Stimulated activated CD4-positive, alpha-beta T cell treated with anti-CD3 and anti-CD28 coated beads, Interleukin-2, amount 100 ng/mL, for 48 hours (primary cell): ENCODE results near the gene MYADML2.
"Not testable (repeated sequence)": the region's sequence is repeated elsewhere in the genome, so short reads cannot be mapped to it uniquely, and the experiment has no call there.

Experiments used
- DNase-seq, 2 donors: peaks; one replicate each; pipeline ENCODE4 v3.0.0-alpha.2; 2020

MYADML2 gene, protein sequence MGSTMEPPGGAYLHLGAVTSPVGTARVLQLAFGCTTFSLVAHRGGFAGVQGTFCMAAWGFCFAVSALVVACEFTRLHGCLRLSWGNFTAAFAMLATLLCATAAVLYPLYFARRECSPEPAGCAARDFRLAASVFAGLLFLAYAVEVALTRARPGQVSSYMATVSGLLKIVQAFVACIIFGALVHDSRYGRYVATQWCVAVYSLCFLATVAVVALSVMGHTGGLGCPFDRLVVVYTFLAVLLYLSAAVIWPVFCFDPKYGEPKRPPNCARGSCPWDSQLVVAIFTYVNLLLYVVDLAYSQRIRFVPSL

DNA sequence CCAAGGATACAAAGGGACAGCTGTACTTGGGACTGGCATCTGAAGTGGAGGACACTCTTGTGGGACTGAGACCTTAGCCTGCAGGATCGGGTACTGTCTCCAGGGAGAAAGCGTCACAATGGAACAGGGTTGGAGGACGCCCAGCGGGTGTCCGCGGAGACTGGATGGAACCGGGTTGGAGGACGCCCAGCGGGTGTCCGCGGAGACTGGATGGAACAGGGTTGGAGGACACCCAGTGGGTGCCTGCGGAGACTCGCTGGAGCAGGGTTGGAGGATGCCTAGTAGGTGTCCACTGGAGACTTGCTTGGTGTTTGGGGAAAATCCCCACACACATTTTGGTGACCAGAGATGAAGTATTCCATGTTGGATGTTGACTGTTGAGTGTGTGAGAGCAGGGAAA, at the start of gene MYADML2:
Gene MYADML2, minus strand, starts transcription at position 45 of the 400 bp plus-strand sequence. CDS start 5,492 bp downstream, outside the sequence.
- no peak for DNase-seq

DNA sequence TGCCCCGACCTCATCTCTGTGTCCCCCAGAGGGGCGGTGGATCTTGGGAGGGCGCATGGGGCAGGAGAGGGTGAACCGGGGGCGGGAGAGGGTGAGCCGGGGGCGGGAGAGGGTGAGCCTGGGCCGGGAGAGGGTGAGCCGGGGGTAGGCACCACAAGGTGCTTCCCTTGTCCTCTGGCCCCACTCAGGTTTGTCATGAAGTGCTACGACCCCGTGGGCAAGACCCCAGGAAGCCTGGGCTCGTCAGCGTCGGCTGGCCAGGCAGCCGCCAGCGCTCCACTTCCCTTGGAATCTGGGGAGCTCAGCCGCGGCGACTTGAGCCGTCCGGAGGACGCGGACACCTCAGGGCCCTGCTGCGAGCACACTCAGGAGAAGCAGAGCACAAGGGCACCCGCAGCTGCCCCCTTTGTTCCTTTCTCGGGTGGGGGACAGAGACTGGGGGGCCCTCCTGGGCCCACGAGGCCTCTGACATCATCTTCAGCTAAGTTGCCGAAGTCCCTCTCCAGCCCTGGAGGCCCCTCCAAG, 49.3 kb upstream of the MYADML2 start:
- no peak for DNase-seq

DNA sequence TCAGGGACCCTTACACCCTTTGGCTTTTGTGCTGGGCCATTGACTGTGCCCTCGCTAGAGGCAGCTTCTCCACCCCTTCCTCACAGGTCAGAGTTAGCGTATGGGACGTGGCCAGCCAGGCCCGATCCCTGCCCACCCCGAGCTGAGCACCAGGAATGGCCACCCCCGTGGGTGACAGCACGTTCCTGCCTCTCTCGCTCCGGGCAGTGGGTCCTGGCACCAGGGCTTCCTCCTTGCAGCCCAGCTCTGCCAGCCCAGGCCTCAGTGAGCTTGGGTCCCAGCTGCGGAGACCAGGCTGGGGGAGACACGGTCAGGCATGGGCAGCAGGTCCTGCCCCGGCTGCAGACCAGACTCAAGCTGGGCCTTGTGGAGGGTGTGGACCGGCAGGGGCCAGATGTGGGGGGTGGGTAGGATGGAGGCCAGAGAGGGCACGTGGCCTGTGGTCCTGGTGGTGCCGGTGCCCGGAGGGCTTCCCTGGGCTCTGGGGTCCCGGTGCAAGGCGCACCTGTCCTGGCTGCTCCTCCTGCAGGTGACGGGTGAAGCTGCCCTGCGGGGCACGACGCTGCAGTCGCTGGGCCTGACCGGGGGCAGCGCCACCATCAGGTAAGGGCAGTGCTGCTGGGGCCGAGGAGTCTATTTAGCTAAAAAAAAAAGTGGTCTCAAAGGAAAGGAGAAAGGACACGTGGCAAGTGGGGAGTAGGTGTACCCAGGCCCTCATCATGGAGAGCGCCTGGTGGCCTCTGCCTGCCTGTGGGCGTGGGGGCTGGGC, 48.6 kb upstream of the MYADML2 start:
- no peak for DNase-seq

DNA sequence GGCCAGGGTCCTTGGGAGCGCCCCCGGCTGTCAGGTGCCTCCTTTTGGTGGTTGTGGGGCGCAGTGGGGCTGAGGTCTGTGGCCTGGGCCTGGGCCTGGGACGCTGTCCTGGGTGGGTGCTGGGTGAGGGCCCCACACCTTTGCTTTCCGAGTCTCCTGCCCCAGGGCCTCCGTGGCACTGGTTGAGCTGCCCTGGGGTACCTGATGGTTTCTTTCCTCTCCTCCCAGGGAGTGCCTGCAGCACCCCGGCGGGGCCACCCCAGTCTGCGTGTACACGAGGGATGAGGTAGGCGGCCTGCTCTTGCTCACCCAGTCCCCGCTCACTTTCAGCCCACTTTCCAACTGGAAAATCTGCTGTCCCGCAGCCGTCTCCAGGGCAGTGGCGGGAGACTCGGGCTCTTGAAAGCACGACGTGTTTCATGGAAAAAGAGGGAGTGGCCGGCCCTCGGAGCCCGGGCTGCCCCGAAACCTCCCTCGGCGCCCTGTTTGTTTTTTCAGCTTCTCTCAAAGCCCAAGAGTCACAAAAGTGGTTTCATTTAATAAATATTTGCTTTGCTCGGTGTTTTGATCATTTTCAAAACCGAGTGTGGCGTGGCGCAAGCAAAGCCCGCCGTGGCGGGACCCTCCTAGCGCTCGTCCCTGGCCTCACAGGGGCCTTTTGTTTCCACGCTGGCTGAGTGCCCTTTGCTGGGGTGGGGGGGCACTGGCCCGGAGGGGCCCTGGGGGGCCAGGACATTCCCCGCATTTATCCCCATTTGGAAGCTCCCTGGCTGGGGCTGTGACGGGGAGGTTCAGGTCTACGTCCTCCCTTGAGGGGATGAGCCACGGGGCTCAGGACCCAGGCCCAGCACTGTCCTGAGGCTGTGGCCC, 47.8 kb upstream of the MYADML2 start:
- no peak for DNase-seq

DNA sequence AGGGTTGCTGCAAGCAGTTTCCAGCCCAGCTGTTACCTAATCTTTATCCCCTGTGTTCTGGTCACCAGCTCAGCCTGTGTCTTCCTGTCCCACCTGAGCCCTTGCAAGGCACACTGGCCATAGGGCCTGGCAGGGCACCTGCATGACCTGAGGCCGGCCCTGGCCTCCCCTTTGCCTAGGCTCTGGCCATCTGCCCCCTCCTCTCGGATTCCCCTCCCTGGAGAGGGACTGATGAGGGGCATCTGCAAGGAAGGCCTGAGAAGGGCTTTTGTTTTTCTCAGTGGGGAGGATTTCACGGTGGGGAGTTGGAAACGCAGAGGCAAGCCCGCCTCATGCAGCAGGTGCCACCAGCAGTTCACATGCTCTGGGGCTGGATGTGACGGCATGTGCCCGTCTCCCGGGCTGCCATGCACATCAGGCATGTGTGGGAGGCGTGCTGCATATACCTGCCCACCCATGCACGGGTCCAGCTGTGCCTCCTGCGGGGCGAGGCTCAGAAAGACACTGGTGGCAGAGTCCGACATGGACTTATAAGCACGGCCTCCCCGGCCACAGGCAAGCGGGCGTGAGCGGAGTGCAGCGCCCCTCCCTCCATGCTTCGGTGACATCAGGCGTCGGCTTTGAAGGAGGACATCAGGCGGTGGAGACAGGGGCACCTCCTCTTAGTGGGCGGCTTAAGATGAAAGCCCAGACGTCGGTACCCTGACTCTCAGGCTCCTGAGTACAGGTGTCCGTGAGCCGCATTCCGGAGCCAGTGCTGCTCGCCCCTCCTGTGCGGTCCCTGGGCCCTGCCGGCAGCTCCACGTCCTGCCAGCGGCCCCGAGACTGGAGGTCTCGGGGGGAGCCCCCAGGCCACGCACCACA, 46.9 kb upstream of the MYADML2 start:
- DNase-seq = no peak

DNA sequence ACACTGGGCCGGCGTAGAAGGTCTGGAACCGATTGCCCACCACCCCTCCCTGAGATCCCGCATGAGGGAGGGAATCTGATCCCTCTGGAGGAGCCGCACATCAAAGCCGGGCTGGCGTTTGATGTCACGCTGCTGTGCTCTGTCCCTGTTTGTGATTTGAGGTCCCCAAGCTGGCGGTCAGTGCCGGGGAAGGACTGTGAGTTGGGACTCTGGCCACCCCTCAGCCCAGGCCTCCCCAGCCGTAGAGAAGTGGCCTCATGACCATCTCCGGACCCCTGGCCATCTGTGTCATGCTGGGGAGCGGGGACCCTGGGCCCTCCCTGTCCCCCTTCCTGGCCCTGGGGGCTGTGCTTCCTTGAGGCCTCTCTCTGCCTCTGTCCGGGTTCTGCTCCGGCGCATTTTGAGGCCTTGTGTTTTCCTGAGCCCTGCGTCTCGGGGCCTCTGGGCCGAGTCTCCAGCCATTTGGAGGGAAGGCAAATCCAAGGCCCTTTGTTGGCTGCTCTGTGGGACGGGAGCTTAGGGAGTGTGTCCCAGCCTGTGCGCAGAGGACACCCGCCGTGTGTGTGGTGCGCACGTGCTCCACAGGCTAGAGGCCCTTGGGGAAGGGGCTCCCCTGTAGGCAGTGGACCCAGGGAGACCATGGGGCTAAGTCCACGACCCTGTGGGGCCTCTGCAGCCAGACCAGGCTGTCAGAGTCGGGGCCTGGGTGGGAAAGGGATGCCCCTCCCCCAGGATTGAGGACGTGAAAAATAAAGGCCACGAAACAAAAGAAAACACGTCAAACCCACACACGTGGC, 45.5 kb upstream of the MYADML2 start:
- DNase-seq = no peak

DNA sequence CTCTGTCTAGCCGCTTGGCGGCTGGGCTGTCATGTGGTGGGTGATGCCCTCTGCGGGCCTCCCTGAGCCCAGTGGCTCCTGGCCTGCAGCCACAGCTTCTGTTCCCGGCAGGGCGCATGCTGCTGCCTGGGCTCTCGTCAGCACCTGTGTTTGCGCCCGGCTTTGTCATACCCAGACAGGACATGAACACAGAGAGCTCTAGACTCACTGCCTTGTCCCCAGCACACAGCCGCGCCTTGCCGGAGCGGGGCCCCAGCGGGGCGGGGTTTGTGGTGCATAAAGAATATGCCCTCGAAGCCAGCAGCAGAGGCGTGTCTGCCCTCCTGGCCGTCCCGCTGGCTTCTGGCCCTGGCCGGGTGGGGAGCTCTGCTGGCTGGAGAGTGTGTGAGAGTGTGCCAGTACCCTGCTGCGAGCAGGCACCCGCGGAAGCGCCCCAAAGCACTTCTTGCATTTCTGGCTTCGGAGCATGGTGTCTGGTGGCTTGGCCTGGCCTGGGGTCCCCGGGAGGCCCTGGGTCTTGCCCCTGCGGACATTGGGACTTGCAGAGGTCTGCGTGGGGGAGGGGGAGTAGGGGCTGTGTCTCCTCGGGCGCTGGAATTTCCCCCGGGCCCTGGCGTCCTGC, 44.8 kb upstream of the MYADML2 start:
- DNase-seq = no peak

DNA sequence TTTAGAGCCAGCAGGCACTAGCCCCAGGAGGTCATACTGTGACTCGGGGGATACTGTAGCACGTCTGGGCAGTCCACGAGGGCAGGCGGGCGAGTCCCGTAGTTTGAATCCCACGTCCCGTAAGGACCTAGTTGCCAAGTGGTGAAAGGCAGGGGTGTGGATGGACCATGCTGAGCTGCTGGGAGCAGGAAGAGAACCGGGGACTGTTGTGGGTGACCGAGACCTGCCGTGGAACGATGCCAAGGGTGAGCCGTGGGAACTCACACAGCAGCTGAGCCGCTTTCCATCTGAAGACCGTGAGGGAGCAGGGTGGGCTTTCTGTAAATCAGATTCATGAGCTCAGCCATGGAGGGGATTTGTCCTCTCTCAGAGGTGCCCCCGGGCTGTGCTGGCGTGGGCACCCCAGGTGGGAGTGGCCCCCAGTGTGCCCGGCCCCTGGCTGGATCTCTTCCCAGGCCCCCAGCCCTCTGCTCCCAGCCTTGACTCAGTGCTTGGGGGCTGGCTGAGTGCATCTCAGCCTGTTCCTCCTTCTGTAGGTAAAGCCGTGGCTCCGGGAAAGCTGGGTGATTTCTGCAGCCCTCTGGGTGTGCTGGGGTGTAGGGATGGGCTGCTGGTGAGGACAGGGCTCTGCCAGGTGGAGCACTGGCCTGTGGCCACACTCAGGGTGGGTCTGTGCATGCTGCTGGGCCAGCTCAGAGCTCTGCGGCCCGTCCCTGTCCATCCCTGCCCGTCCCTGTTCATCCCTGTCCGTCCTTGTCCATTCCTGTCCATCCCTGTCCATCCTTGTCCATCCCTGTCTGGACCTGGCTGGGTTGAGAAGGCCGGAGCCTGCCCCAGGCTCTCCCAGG, 44.0 kb upstream of the MYADML2 start:
- DNase-seq = no peak

DNA sequence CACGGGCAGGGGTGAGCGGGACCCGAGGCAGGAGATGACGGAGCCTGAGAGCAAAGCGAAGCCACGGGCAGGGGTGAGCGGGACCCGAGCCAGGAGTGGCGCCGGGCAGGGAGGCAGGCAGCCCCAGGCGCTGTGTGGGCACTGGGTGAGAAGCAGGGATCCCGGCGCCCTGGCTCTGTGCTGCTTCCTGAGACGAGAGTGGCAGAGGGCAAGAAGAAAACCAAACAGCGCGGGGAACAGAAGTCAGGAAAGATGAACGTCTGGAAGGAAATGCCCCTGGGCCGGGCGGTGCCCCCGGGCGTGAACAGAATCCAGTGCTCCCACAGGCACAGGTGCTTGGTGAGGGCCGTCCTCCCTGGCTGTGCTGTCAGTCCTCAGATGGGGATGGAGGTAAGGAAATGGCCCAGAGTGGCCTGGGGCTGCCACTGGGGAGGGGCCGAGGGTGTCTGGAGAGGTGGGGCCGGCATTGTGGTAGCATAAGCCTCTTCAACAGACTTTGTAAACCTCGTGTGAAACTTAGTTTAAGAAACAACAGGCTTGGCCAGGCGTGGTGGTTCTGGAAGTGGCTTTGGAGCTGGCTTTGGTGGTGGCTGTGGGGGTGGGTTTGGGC, 40.2 kb upstream of the MYADML2 start:
- no peak for DNase-seq

DNA sequence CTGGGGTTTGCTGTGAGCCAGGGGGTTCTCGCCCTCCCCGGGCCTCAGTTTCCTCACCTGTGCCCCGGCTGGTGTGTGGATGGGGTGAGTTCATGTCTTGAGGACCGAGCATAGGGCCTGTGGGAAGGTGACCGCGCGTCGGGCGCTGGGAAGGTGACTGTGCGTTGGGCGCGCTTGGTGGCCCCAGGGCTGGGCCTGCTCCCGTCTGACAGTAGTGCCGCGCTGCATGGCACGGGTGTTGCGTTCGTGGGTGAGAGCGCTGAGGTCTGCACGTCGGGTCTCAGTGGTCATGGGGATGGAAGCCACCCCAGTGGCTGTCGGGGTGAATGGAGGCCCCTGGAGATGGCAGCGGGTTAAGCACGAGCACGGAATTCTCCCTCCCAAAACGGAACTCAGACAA, 39.6 kb upstream of the MYADML2 start:
- no peak for DNase-seq

DNA sequence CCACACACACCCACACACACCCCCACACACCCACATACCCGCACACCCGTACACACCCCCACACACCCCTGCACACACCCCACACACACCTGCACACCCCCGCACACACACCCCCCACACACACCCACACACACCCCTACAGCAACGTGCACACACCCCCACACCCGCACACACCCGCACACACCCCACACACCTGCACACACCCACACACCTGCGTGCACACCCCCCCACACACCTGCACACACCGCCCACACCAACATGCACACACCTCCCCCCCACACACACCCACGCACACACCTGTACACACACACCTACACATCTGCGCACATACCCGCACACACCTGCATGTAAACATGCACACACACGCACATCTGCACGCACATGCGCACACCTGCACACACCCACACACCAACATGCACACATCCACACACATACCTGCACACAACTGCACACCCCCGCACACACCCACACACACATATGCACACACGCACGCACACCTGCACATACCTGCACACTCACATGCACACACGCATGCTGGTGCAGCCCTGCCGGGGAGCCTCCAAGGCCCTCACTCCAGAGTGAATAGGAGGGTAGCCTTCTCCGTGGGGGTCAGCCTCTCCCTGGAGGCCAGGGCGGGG, 37.9 kb upstream of the MYADML2 start:
- DNase-seq = no peak

DNA sequence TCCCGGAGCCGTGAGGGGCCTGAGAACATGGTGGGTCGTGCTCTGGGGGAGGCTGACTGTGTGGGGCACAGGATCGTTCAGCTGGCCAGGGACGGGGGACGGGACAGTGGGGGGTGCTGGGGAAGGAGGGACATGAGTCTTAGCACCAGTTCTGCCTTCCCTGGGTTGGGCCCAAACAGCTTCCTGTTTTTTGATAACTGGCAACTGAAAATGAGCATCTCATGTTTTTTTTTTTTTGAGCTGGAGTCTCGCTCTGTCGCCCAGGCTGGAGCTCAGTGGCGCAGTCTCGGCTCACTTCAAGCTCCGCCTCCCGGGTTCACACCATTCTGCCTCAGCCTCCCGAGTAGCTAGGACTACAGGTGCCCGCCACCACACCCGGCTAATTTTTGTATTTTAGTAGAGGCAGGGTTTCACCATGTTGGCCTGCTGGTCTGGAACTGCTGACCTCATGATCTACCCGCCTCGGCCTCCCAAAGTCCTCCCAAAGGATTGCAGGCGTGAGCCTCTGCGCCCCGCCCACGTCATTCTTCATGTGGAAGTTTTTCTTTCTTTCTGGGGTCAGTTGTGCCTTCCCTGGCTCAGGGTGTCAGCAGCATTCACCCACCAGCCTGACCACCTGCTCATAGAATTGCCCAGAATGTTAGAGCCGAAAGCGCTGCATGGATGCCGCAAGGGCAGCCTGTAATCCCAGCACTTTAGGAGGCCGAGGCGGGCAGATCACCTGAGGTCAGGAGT, 36.8 kb upstream of the MYADML2 start:
- DNase-seq = no peak

DNA sequence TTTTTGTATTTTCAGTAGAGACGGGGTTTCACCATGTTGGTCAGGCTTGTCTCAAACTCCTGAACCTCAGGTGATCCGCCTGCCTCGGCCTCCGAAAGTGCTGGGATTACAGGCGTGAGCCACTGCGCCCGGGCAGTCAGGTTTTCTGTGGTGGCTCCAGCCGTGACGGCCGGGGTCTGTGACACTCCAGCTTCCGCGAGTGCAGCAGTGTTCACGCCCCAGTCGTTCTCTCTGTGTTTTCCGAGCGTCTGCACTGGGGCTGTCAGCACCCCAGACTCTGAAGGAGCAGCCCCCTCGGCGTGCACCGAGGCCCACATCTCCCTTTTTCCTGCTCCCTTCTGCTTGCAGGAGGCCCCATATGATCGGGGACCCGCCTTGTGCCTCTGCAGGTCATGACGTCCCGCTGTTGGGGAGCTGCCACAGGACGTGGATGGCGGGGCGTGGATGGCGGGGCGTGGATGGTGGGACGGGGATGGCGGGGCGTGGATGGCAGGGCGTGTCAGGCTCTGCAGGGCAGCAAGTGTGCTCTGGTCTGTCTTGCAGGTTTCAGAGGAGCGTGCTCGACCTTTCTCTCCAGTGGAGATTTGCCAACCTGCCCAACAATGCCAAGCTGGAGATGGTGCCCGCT, 36.1 kb upstream of the MYADML2 start:
- DNase-seq = no peak

DNA sequence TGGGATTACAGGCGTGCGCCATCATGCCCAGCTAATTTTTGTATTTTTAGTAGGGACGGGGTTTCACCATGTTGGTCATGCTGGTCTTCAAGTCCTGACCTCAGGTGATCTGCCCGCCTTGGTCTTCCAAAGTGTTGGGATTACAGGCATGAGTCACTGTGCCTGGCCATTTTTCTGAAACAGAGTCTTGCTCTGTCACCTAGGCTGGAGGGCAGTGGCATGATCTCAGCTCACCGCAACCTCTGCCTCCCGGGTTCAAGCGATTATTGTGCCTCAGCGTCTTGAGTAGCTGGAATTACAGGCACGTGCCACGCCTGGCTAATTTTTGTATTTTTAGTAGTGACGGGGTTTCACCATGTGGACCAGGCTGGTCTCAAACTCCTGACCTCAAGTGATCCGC, 34.5 kb upstream of the MYADML2 start:
- not testable (repeated sequence) for DNase-seq

DNA sequence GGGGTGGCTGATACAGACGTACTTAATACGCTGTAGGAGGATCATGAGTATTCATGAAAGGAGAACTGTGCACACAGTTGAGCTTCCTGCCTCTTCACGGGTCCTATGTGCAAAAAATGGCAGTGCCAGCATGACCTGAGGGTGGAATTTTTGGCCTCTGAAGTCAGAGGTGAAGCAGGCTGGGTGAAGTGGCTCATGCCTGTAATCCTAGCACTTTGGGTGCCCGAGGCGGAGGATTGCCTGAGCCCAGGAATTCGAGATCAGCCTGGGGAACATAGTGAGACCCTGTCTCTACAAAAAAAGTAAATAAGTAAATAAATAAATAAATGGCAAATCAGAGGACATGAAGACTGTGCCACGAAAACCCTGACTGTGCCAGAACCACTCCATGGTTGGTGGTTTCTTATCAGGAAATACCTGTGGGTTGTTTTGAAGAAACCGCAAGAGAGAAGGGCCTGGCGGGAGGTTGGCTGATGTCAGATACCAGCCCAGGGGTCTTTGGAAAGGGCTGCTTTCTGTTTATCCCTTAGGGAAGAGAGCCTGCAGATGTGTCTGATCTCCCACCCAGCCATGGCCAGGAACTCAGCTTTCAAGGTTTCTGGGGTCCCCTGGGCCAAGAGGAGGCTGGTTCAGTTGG, 33.8 kb upstream of the MYADML2 start:
- no peak for DNase-seq

DNA sequence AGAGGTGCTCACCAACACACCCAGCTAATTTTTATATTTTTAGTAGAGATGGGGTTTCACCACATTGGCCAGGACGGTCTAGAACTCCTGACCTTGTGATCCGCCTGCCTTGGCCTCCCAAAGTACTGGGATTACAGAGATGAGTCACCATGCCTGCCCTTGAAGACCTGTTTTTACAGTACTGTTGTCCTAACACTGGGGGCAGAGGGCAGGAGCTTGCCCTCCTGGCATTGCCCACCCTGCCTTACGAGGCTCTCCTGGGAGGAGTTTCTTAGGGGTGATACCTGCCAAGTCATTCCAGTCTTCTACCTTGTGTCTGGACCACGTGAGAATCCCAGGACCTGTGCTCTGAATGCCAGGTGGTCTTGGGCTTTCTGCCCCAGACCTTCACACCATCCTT, 33.1 kb upstream of the MYADML2 start:
- no peak for DNase-seq
